WTC11 (cell line): Measurements from ENCODE around the gene MEGF6. TPM values are rescaled to one million over a fixed set of nuclear protein-coding genes. Genes with fewer than 3 reads are reported as not detected.

ENCODE experiments used
- ATAC-seq: fragments of 200-7000 bp; cut with Tn5 transposase; 2 replicates; pipeline ENCODE4 v1.10.0; 2021; ENCODE audit warnings: mild to moderate bottlenecking, moderate library complexity
- CTCF ChIA-PET: fragments of 300-600 bp; sonication (Branson Sonifier 250); formaldehyde crosslinking; loops from one replicate; lab custom pipeline; 2021; ENCODE audit warnings: antibody characterized with exemption; lab: Charles Lee
- POLR2A ChIA-PET: fragments of 350-600 bp; sonication (Branson Sonifier 250); formaldehyde crosslinking; loops from one replicate; lab custom pipeline; 2021; ENCODE audit warnings: antibody characterized with exemption; lab: Charles Lee
- DNase-seq: peaks from one replicate; pipeline ENCODE4 v3.0.0; 2021; ENCODE audit warnings: low spot score
- H3K27ac Mint-ChIP-seq: 2 replicates; pipeline ENCODE4 v1.8.0; 2021; ENCODE audit warnings: mixed read lengths
- H3K27me3 Mint-ChIP-seq: 2 replicates; pipeline ENCODE4 v1.8.0; 2021; ENCODE audit warnings: low read depth, mild to moderate bottlenecking, moderate library complexity, mixed read lengths
- H3K36me3 Mint-ChIP-seq: 2 replicates; pipeline ENCODE4 v1.8.0; 2021; ENCODE audit warnings: mixed read lengths
- H3K4me1 Mint-ChIP-seq: 2 replicates; pipeline ENCODE4 v1.8.0; 2022; ENCODE audit warnings: mixed read lengths
- H3K4me3 Mint-ChIP-seq: 2 replicates; pipeline ENCODE4 v1.8.0; 2021; ENCODE audit warnings: mild to moderate bottlenecking, moderate library complexity, mixed read lengths
- H3K9me3 Mint-ChIP-seq: 2 replicates; pipeline ENCODE4 v1.8.0; 2021; ENCODE audit warnings: mixed read lengths
- CREM ChIP-seq: sonication (generic); formaldehyde crosslinking; IDR thresholded peaks from 2 replicates; pipeline ENCODE4 v1.8.1; 2022; ENCODE audit warnings: mild to moderate bottlenecking, missing genetic modification reagents, moderate library complexity
- ESRRA ChIP-seq: sonication (generic); formaldehyde crosslinking; IDR thresholded peaks from 2 replicates; pipeline ENCODE4 v1.8.1; 2022; ENCODE audit warnings: mild to moderate bottlenecking, missing genetic modification reagents, borderline replicate concordance
- GRHL2 ChIP-seq: fragments of 250-450 bp; sonication (Bioruptor Pico); IDR thresholded peaks from 2 replicates; pipeline ENCODE4 v1.8.0; 2022; ENCODE audit warnings: mild to moderate bottlenecking, moderate library complexity; ENCODE audit not compliant: insufficient replicate concordance, severe bottlenecking
- NFYB ChIP-seq: sonication (generic); formaldehyde crosslinking; conservative IDR thresholded peaks from 2 replicates; pipeline ENCODE4 v1.8.0; 2022; ENCODE audit warnings: low read depth, missing genetic modification reagents
- NR3C1 ChIP-seq: sonication (generic); formaldehyde crosslinking; conservative IDR thresholded peaks from 2 replicates; pipeline ENCODE4 v1.8.1; 2023; ENCODE audit warnings: low read depth, mild to moderate bottlenecking, missing genetic modification reagents
- OVOL2 ChIP-seq: fragments of 250-450 bp; sonication (Bioruptor Pico); IDR thresholded peaks from 2 replicates; pipeline ENCODE4 v1.9.0; 2021; ENCODE audit warnings: mild to moderate bottlenecking, borderline replicate concordance
- ZNF416 ChIP-seq: fragments of 250-450 bp; sonication (Bioruptor Pico); IDR thresholded peaks from 2 replicates; pipeline ENCODE4 v1.9.0; 2021; ENCODE audit warnings: mild to moderate bottlenecking, inconsistent platforms
- total RNA-seq: library from RNA; stranded (reverse); gene quantifications from 3 replicates; pipeline ENCODE4 v1.2.3, GENCODE V29; 2021
- TF ChIP-seq, protein P1 (sequence below): sonication (generic); formaldehyde crosslinking; IDR thresholded peaks from 2 replicates; pipeline ENCODE4 v1.8.1; 2023; ENCODE audit warnings: mild to moderate bottlenecking, missing genetic modification reagents, moderate library complexity
- TF ChIP-seq, protein P2 (sequence below): sonication (generic); formaldehyde crosslinking; IDR thresholded peaks from 2 replicates; pipeline ENCODE4 v1.8.0; 2022; ENCODE audit warnings: mild to moderate bottlenecking, missing genetic modification reagents
- TF ChIP-seq, protein P3 (sequence below): sonication (generic); formaldehyde crosslinking; conservative IDR thresholded peaks from 2 replicates; pipeline ENCODE4 v1.8.1; 2022; ENCODE audit warnings: mild to moderate bottlenecking, missing genetic modification reagents
- TF ChIP-seq, protein P4 (sequence below): sonication (generic); formaldehyde crosslinking; IDR thresholded peaks from 2 replicates; pipeline ENCODE4 v1.8.1; 2023; ENCODE audit warnings: mild to moderate bottlenecking, missing genetic modification reagents
- TF ChIP-seq, protein P5 (sequence below): sonication (generic); formaldehyde crosslinking; IDR thresholded peaks from 2 replicates; pipeline ENCODE4 v1.8.0; 2023; ENCODE audit warnings: missing genetic modification reagents, mild to moderate bottlenecking, borderline replicate concordance
- TF ChIP-seq, protein P6 (sequence below): sonication (generic); formaldehyde crosslinking; IDR thresholded peaks from 2 replicates; pipeline ENCODE4 v1.8.0; 2022; ENCODE audit warnings: mild to moderate bottlenecking, missing genetic modification reagents
- TF ChIP-seq, protein P7 (sequence below): sonication (generic); formaldehyde crosslinking; conservative IDR thresholded peaks from 2 replicates; pipeline ENCODE4 v1.8.1; 2023; ENCODE audit warnings: mild to moderate bottlenecking, low read depth, missing genetic modification reagents, moderate library complexity
- TF ChIP-seq, protein P8 (sequence below): sonication (generic); formaldehyde crosslinking; IDR thresholded peaks from 2 replicates; pipeline ENCODE4 v1.8.1; 2023; ENCODE audit warnings: mild to moderate bottlenecking, missing genetic modification reagents
- TF ChIP-seq, protein P9 (sequence below): sonication (generic); formaldehyde crosslinking; IDR thresholded peaks from 2 replicates; pipeline ENCODE4 v1.8.0; 2022; ENCODE audit warnings: mild to moderate bottlenecking, missing genetic modification reagents

MEGF6 gene
- total RNA-seq, 1 experiment from 2014 or later = 24.9 TPM

DNA sequence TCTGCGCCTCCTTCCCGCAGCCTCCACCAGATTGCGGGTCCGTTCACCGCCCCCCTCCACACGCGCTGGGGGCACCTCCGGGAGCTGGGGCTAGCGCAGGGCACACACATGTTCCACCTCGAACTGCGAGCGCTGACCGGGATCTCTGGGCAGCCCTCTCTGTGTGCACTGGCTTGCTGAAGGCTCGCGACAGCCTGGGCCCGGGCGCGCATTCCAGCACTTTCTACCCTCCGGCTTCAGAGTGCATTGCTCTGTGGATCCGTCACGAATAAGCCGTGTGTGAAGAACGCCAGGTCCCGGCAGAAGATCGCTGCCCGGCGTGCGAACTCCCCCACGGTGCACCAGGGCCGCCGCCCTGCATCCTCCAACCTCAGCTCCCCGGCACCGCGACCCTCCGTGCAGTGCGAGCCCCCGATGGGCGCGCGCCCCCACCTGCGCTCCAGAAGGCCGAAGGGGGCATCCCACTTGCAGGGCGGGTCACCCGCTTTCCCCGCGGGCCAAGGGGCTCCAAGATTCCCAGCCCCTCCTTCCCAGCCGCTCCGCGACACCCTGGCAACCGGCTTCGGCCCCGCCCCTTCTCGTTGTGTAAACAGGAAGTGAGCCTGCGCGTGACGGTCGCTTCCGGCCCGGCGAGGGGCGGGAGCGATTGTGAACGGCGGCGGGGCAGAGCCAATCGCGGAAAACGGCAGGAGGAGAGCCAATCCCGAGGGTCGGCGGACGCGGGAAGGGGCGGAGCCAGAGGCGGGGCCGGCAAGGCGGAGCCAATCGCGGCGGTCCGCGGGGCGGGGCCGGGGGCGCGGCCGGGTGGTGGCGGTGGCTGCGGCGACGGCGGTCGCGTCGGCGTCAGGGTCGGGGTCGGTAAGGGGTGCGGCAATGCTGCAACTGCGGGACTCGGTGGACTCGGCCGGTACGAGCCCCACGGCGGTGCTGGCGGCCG is 13.2 kb upstream of the MEGF6 start, which contains the start of gene TPRG1L (continued):
- TF ChIP-seq NR3C1 (CRISPR knock-in tag) (no peak), GRHL2 (CRISPR knock-in tag) (no peak), CREM (CRISPR knock-in tag) (no peak; the same call in 1 of the 2 replicates), NFYB (CRISPR knock-in tag) (peak; percentile 94), ESRRA (CRISPR knock-in tag) (0 out of 2 replicates have a peak, but pooled peaks have one; percentile 20), ZNF416 (CRISPR knock-in tag) (no peak)
- TF ChIP-seq, protein P1, sequence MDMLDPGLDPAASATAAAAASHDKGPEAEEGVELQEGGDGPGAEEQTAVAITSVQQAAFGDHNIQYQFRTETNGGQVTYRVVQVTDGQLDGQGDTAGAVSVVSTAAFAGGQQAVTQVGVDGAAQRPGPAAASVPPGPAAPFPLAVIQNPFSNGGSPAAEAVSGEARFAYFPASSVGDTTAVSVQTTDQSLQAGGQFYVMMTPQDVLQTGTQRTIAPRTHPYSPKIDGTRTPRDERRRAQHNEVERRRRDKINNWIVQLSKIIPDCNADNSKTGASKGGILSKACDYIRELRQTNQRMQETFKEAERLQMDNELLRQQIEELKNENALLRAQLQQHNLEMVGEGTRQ (CRISPR knock-in tag) = peak; percentile 91
- TF ChIP-seq, protein P2, sequence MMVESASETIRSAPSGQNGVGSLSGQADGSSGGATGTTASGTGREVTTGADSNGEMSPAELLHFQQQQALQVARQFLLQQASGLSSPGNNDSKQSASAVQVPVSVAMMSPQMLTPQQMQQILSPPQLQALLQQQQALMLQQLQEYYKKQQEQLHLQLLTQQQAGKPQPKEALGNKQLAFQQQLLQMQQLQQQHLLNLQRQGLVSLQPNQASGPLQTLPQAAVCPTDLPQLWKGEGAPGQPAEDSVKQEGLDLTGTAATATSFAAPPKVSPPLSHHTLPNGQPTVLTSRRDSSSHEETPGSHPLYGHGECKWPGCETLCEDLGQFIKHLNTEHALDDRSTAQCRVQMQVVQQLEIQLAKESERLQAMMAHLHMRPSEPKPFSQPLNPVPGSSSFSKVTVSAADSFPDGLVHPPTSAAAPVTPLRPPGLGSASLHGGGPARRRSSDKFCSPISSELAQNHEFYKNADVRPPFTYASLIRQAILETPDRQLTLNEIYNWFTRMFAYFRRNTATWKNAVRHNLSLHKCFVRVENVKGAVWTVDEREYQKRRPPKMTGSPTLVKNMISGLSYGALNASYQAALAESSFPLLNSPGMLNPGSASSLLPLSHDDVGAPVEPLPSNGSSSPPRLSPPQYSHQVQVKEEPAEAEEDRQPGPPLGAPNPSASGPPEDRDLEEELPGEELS (CRISPR knock-in tag) = peak; percentile 68; the same call in 1 of the 2 replicates
- TF ChIP-seq, protein P3, sequence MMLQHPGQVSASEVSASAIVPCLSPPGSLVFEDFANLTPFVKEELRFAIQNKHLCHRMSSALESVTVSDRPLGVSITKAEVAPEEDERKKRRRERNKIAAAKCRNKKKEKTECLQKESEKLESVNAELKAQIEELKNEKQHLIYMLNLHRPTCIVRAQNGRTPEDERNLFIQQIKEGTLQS (CRISPR knock-in tag) = no peak
- TF ChIP-seq, protein P4, sequence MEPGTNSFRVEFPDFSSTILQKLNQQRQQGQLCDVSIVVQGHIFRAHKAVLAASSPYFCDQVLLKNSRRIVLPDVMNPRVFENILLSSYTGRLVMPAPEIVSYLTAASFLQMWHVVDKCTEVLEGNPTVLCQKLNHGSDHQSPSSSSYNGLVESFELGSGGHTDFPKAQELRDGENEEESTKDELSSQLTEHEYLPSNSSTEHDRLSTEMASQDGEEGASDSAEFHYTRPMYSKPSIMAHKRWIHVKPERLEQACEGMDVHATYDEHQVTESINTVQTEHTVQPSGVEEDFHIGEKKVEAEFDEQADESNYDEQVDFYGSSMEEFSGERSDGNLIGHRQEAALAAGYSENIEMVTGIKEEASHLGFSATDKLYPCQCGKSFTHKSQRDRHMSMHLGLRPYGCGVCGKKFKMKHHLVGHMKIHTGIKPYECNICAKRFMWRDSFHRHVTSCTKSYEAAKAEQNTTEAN (CRISPR knock-in tag) = 0 out of 2 replicates have a peak, but pooled peaks have one; percentile 55
- TF ChIP-seq, protein P5, sequence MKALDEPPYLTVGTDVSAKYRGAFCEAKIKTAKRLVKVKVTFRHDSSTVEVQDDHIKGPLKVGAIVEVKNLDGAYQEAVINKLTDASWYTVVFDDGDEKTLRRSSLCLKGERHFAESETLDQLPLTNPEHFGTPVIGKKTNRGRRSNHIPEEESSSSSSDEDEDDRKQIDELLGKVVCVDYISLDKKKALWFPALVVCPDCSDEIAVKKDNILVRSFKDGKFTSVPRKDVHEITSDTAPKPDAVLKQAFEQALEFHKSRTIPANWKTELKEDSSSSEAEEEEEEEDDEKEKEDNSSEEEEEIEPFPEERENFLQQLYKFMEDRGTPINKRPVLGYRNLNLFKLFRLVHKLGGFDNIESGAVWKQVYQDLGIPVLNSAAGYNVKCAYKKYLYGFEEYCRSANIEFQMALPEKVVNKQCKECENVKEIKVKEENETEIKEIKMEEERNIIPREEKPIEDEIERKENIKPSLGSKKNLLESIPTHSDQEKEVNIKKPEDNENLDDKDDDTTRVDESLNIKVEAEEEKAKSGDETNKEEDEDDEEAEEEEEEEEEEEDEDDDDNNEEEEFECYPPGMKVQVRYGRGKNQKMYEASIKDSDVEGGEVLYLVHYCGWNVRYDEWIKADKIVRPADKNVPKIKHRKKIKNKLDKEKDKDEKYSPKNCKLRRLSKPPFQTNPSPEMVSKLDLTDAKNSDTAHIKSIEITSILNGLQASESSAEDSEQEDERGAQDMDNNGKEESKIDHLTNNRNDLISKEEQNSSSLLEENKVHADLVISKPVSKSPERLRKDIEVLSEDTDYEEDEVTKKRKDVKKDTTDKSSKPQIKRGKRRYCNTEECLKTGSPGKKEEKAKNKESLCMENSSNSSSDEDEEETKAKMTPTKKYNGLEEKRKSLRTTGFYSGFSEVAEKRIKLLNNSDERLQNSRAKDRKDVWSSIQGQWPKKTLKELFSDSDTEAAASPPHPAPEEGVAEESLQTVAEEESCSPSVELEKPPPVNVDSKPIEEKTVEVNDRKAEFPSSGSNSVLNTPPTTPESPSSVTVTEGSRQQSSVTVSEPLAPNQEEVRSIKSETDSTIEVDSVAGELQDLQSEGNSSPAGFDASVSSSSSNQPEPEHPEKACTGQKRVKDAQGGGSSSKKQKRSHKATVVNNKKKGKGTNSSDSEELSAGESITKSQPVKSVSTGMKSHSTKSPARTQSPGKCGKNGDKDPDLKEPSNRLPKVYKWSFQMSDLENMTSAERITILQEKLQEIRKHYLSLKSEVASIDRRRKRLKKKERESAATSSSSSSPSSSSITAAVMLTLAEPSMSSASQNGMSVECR (CRISPR knock-in tag) = no peak; the same call in 1 of the 2 replicates
- TF ChIP-seq, protein P6, sequence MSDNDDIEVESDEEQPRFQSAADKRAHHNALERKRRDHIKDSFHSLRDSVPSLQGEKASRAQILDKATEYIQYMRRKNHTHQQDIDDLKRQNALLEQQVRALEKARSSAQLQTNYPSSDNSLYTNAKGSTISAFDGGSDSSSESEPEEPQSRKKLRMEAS (CRISPR knock-in tag) = peak; percentile 78; the same call in 1 of the 2 replicates

DNA sequence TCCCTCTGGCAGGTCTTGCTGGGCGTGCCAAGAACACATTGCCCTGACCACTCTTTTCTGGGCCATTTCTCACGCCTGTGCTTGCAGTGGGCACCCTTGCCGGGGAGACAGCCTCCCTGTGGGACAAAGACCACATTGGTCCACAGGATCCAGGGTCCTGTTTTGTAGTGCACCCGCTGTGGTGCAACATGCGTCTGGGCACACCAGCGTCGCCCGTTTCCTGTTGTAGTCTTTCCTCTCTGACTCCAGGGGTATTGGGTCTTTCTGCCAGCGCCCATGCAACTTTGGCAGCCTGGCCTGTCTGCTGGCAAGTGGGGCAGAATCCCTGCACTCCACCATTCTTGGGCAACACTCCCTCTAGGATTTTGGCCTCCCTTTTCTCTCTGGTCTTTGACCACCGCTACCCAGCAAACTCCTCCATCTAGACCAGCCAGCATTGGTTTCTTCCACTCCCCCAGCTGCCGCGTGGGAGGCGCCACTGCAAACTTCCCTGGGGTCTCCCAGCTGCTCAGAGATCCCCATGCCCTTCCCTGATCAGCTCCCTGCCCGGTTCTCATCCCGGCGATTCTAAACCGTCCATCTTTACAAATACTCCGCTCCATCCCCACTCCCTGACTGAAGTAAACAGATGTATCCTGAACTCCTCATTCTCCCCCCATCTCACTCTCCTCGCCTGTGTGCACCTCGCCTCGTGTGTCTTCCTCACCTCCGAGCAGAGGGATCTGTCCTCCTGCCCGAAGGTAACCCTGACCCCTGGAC is 12.3 kb upstream of the MEGF6 start:
- ChIA-PET POLR2A (no interaction called here), CTCF (interaction anchor here (0.5 to 4.2 kb wide), 14 partner anchors 9 to 170 kb away, joined by 3 to 37 read pairs (median 4); no protein-coding TSS in a partner anchor)
- ATAC-seq (no peak), DNase-seq (no peak)
- H3K4me1 Mint-ChIP-seq = peaks cover 18% of the 10 kb centered on the region
- peaks cover 10% of the 10 kb centered on the region for H3K36me3 Mint-ChIP-seq
- H3K9me3 Mint-ChIP-seq = no peaks in the 10 kb centered on the region
- H3K4me3 Mint-ChIP-seq = peak overlapping the region; percentile 90
- H3K27me3 Mint-ChIP-seq = peaks cover 6% of the 10 kb centered on the region
- H3K27ac Mint-ChIP-seq = peak overlapping the region; percentile 28; the same call in 1 of the 2 replicates
- TF ChIP-seq, protein P7, sequence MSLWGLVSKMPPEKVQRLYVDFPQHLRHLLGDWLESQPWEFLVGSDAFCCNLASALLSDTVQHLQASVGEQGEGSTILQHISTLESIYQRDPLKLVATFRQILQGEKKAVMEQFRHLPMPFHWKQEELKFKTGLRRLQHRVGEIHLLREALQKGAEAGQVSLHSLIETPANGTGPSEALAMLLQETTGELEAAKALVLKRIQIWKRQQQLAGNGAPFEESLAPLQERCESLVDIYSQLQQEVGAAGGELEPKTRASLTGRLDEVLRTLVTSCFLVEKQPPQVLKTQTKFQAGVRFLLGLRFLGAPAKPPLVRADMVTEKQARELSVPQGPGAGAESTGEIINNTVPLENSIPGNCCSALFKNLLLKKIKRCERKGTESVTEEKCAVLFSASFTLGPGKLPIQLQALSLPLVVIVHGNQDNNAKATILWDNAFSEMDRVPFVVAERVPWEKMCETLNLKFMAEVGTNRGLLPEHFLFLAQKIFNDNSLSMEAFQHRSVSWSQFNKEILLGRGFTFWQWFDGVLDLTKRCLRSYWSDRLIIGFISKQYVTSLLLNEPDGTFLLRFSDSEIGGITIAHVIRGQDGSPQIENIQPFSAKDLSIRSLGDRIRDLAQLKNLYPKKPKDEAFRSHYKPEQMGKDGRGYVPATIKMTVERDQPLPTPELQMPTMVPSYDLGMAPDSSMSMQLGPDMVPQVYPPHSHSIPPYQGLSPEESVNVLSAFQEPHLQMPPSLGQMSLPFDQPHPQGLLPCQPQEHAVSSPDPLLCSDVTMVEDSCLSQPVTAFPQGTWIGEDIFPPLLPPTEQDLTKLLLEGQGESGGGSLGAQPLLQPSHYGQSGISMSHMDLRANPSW = no peak
- TF ChIP-seq, protein P8, sequence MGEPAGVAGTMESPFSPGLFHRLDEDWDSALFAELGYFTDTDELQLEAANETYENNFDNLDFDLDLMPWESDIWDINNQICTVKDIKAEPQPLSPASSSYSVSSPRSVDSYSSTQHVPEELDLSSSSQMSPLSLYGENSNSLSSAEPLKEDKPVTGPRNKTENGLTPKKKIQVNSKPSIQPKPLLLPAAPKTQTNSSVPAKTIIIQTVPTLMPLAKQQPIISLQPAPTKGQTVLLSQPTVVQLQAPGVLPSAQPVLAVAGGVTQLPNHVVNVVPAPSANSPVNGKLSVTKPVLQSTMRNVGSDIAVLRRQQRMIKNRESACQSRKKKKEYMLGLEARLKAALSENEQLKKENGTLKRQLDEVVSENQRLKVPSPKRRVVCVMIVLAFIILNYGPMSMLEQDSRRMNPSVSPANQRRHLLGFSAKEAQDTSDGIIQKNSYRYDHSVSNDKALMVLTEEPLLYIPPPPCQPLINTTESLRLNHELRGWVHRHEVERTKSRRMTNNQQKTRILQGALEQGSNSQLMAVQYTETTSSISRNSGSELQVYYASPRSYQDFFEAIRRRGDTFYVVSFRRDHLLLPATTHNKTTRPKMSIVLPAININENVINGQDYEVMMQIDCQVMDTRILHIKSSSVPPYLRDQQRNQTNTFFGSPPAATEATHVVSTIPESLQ (CRISPR knock-in tag) = no peak
- no peak for TF ChIP-seq OVOL2 (CRISPR knock-in tag)
- TF ChIP-seq, protein P9, sequence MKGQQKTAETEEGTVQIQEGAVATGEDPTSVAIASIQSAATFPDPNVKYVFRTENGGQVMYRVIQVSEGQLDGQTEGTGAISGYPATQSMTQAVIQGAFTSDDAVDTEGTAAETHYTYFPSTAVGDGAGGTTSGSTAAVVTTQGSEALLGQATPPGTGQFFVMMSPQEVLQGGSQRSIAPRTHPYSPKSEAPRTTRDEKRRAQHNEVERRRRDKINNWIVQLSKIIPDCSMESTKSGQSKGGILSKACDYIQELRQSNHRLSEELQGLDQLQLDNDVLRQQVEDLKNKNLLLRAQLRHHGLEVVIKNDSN = no peak
